GM12892 (cell line): ENCODE data around the gene BRPF3.

Source experiments
- DNase-seq: peaks from one replicate; pipeline ENCODE4 v3.0.0; 2011; ENCODE audit not compliant: insufficient read length
- FAIRE-seq: peaks from 2 replicates; lab custom pipeline; 2011; peaks lifted over from hg19 to GRCh38; lab: Jason Lieb, UNC
- POLR2A ChIP-seq: IDR thresholded peaks from 2 replicates; pipeline ENCODE4 v1.6.1; 2011; ENCODE audit warnings: low read depth, low read length, control low read depth
- POLR2AphosphoS5 ChIP-seq: IDR thresholded peaks from 2 replicates; pipeline ENCODE4 v1.6.1; 2011; ENCODE audit warnings: low read depth, low read length, control low read depth
- TAF1 ChIP-seq: IDR thresholded peaks from 2 replicates; pipeline ENCODE4 v1.6.1; 2011; ENCODE audit warnings: low read depth, mild to moderate bottlenecking, control low read depth, low read length, borderline replicate concordance

BRPF3 gene

DNA sequence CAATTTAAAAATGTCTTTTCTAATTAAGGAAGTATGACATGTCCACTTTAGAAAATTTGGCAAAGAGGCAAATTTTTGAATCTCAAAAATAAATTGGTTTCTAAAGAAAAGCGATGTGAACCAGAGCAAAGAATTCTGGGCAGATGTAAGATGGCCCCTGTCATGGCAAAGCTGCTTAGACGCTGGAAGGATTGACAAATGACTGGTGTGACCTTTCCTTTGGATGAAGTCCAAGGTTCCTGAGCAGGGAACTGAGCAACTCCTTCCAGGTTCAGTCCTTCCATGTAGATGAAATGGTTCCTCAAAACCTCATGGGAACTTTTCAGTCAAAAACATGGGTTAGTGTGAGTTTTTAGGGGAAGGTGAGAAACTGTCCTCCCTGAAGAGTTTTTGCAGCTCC is 25.1 kb downstream of the BRPF3 start:
- TF ChIP-seq POLR2A (no peak), POLR2AphosphoS5 (no peak), TAF1 (no peak)
- DNase-seq: no peak
- no peak for FAIRE-seq

DNA sequence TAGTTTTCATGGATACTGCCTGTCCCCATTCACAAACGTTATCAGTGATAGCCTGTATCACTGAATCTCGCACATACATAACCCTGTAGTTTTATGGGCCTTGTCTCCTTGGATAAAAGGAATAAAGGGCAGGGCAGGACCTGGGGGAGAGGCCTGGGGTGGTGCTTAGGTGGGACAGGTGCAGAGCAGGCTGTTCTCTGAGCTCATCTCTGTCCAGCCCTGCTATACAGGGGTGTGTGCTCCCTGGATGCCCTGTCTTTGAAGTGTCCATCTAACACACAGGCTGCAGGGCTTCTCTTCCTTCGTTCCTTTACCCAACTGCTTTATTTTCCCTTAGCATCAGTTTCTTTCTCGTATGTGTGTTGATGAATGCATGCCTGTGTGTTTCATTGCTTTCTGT is 26.4 kb downstream of the BRPF3 start:
- FAIRE-seq: no peak
- TF ChIP-seq POLR2AphosphoS5 (no peak), TAF1 (no peak), POLR2A (no peak)
- no peak for DNase-seq

DNA sequence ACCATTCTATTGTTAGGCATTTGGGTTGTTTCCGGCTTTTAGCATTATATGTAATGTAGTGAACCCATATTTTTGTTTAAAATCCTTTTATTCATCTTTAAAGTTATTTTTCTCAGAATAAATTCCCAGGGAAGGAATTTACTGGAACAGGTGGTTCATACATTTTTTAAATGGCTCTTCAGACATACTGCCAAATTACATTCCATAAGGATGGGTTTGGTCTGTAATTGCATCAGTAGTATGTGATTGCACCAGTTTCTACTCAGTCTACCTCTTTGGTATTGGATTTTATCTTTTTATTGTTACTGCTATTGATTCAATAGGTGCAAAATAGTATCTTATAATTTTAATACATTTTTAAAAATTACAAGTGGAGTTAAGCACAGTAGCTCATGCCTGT is 27.2 kb downstream of the BRPF3 start:
- no peak for TF ChIP-seq POLR2A
- TF ChIP-seq POLR2AphosphoS5: no peak
- TF ChIP-seq TAF1: no peak
- DNase-seq: no peak
- no peak for FAIRE-seq

DNA sequence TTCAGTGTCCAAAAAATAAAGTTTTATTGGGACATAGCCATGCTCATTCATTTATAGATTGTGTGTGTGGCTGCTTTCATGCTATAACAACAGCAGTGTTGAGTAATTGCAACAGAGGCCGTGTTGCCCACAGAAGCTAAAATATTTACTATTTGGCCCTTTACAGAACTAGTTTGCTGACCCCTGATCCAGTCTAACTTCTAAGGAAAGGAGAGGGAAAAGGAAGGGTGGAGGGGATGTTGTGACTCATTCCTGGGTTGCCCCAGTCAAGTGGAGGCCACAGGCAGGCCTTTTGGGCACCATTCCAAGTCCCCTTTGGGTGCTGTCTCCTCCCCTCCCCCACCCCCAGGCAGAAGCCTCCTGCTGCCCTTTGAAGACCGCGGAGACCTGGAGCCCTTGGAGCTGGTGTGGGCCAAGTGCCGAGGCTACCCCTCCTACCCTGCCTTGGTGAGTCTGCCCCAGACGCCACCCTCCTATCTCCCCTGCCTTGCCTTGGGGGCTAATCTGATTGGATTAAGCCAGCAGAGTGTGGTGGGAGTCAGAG is 28.4 kb downstream of the BRPF3 start:
- TF ChIP-seq POLR2AphosphoS5: no peak
- TF ChIP-seq TAF1: no peak
- TF ChIP-seq POLR2A: no peak
- FAIRE-seq (no peak), DNase-seq (no peak)

DNA sequence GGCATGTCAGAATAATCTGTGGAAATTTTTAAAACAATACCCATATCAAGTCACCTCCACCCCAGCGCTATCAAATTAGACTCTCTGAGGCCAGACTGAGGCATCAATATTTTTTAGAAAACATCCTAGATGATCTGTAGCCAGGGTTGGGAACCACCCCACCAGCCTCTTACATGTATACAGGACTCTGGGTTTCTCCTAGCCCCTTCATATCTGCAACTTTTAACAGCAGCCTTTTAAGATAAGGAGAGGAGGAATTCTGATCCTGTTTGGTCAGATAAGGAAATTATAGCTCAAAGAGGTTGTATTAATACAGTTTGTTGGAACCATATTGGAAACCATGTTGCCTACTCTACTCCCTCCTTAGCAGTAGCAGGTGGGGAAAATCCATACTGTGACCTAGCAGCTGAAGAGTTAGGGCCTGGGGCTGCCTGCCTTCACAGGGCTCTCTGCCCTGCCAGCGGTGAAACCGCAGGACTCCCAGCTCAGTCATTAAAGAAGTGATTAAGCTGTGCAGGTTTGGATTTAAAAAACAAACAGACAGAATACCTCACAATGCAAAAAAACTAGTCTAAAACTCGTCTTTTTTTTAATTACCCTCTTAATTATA is 30.0 kb downstream of the BRPF3 start:
- FAIRE-seq (no peak), DNase-seq (no peak)
- TF ChIP-seq POLR2AphosphoS5 (no peak), POLR2A (no peak), TAF1 (no peak)

DNA sequence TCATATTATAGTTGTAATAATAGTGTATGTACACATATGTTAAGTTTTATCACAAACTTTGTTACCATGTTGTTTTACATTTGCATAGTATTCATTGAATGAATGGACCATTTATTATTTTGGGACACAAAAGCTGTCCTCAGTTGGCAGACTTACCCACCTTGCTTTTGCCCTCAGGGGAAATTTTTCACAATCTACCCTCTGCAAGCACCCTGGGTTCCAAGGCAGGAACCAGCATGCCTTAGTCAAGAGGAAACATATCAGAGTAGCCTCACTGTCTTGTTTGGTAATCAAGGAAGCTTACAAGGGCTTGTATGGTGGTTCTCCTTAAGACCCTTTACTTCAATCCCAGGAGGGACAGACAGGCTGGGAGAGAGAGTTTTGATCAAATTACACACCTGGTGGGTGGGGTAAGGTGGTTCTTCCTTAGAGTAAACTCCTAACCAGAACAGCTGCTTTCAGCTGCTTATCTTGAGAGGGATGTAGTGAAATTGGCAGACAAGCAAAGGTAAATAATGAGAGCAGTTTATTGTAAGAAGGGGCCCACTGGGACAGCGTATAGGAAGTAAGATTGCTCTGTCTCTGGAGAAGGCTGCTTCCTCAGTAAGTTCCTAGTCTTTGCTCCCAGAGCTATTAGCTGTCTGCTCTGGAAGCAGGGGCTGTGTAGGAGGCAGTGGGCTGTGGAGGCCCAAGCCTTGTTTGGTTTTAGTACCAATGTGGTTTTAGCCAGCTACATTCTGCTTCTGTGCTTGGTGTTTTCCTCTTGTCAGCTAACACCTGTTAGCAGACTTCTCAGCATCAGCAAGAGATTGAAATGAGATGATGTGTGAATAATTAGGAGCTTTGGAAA is 31.1 kb downstream of the BRPF3 start:
- no peak for FAIRE-seq
- TF ChIP-seq TAF1 (no peak), POLR2A (no peak), POLR2AphosphoS5 (no peak)
- no peak for DNase-seq

DNA sequence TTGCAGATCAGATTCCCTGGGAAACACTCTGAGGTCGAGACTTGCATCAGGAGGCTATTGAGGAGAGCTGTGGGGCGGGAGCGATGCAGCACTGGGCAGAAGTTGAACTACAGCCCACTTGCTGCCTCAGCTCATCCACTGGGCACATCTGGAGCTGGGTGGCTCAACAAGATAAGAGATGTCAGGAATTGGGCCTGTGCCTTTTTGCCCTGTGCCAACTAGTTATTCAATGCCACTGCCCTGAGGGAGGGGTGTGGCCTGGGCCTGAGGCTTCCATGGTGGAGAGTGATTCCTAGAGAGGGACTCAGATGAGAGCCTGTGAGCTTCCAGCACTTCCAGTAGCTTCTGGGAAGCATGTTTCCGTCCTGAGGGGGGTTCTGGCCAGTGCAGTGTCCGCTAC is 32.7 kb downstream of the BRPF3 start:
- FAIRE-seq (no peak), DNase-seq (no peak)
- TF ChIP-seq POLR2A (no peak), TAF1 (no peak), POLR2AphosphoS5 (no peak)

DNA sequence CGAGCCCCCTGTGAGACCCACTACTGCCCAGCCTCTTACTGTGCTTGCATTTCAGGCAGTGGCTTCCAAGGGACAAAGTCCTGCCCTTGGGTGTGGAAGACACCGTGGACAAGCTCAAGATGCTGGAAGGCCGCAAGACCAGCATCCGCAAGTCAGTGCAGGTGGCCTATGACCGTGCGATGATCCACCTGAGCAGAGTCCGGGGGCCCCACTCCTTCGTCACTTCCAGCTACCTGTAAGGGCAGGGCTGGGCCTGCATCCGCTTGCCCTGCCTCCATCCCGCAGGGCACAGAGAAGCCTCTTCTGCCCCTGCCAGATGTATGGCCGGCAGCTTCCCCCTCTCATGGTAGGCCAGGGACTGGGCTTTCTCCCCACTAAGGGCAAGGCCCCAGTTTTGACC is 33.8 kb downstream of the BRPF3 start:
- no peak for FAIRE-seq
- TF ChIP-seq TAF1 (no peak), POLR2AphosphoS5 (no peak), POLR2A (no peak)
- DNase-seq: no peak

DNA sequence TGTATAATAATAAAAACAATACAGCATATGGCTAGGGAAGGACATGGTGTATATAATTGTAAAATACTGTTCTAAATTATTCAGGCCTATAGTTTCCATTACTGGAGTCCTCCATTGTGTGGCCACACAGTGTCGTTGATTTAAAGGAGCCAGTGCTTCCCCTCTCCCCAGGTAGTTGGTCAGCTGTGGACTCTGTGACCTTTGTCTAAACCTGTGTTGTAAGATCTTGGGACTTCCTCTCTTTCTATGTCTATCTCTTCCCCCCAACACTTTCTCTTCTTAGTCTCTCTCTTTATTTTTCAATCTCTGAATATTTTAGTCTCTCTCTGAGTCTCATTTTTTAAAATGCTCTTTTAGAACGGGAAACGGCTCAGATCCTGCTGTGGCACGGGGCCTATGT is 35.6 kb downstream of the BRPF3 start:
- DNase-seq: no peak
- FAIRE-seq: no peak
- no peak for TF ChIP-seq POLR2AphosphoS5
- TF ChIP-seq POLR2A: no peak
- TF ChIP-seq TAF1: no peak

DNA sequence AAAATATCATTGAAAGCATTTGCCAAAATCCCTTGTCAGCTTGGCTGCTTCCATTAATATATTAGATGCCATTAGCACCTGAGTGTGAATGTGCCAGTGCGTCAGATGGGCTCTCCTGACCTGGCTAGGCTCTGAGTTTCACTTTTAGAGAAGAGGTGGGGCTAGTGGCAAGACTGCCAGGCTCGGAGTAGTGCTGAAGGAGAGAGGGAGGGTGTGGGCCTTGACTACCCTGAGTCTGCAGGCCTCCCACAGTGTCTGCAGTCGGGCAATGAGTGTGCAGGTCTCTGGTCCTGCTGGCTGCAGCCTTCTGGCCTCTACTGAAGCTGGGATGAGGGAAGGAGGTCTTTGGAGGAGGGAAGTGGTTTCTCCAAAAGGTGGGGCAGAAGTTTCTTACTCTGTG is 38.8 kb downstream of the BRPF3 start:
- DNase-seq (no peak), FAIRE-seq (no peak)
- TF ChIP-seq POLR2A (no peak), TAF1 (no peak), POLR2AphosphoS5 (no peak)

DNA sequence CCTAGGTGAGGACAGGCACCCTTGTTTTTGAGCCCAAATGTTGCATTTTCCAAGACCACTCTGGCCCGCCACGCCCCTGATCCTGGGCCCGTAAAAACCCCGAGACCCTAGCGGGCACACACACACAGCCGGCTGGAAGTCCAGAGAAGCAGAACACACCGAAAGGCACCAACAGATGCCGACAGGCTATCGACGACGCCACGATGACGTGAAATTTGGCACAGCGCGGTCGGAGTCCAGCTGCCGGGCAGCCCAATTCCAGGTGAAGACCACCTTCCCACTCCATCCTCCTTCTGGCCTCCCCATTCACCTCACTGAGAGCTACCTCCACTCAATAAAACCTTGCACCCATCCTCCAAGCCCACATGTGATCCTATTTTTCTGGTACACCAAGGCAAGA is 39.3 kb downstream of the BRPF3 start:
- DNase-seq (no peak), FAIRE-seq (no peak)
- TF ChIP-seq TAF1 (no peak), POLR2AphosphoS5 (no peak), POLR2A (no peak)
